CD4-positive, alpha-beta T cell treated with Interleukin-1 beta for 1 hour (primary cell): ENCODE data around the gene ZC3H4.

ENCODE experiments used
- DNase-seq, 2 donors: peaks; one replicate each; pipeline ENCODE4 v3.0.0-alpha.2; 2020 to 2022

Gene ZC3H4

GRCh38 chr19:47018923-47019322, 94.7 kb downstream of the ZC3H4 start:
- DNase-seq, result no peak
